ENCODE data around the gene XRCC3.
"Not testable (repeated sequence)": the region's sequence is repeated elsewhere in the genome, so short reads cannot be mapped to it uniquely, and the experiment has no call there.

The XRCC3 gene

DNA sequence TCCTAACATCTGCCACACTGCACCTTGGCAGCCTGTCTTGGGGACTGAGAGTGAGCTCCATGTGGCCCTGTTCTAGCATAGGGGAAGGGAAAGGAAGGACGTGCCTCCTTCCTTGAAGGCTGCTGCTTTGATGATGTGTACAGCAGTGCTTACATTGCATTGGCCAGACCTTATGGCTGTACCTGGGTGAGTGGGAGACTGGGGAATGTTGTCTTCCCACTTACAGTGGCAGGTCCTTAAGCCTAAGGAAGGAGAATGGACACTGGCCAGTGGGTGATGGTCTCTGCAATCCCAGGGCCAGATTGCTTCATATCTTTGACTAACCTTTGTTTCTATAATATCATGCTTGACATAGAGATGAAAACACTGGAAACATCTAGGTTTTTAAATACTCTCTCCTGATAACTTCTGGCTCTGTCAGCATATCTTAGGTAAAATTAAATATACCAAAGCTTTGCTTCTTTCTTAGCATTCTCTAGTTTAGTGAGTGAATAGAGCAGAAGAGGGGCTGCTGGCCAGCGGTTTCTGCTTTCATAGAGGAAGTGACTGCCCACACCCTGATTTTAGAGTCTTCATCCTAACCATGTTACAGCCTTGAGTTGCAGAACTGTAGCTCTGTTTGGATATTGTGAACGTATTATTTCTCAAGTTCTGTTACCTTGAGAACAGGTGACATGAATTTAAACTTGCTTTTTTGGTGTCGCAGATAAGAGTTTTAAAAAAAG is 59.1 kb downstream of the XRCC3 start:
- Histone ChIP-seq H3K27me3 (ENCODE audit: control insufficient read depth in 1 of 2, insufficient read depth in 2 of 2, low read length in 2 of 2) (no peaks in the 10 kb centered on the region), H3K4me3 (ENCODE audit: low read depth in 1 of 2, low read length in 2 of 2) (no peak overlapping the region), H3K4me1 (ENCODE audit: control insufficient read depth in 1 of 2, insufficient read depth in 2 of 2, low read length in 2 of 2) (peaks cover 6% of the 10 kb centered on the region in 2 donors), H3K36me3 (ENCODE audit: control insufficient read depth in 1 of 2, insufficient read depth in 2 of 2, low read length in 2 of 2) (peaks cover 31 to 69% of the 10 kb centered on the region in 2 donors), H3K27ac (ENCODE audit: low read depth, low read length) (no peak overlapping the region), H3K9me3 (ENCODE audit: control insufficient read depth in 1 of 2, low read length in 2 of 2) (no peaks in the 10 kb centered on the region), H3K9ac (ENCODE audit: low read depth in 1 of 2, low read length in 2 of 2) (no peak overlapping the region)

- peaks cover 23 to 55% of the 10 kb centered on the region in 2 donors for H3K36me3 ChIP-seq (ENCODE audit: control insufficient read depth in 1 of 2, insufficient read depth in 2 of 2, low read length in 2 of 2)
- no peak overlapping the region for H3K27ac ChIP-seq (ENCODE audit: low read depth, low read length)
- no peaks in the 10 kb centered on the region for H3K27me3 ChIP-seq (ENCODE audit: control insufficient read depth in 1 of 2, insufficient read depth in 2 of 2, low read length in 2 of 2)
- H3K9me3 ChIP-seq (ENCODE audit: control insufficient read depth in 1 of 2, low read length in 2 of 2), result no peaks in the 10 kb centered on the region
- peaks cover 6% of the 10 kb centered on the region in 2 donors for H3K4me1 ChIP-seq (ENCODE audit: control insufficient read depth in 1 of 2, insufficient read depth in 2 of 2, low read length in 2 of 2)
- H3K4me3 ChIP-seq (ENCODE audit: low read depth in 1 of 2, low read length in 2 of 2), result no peak overlapping the region
- no peak overlapping the region for H3K9ac ChIP-seq (ENCODE audit: low read depth in 1 of 2, low read length in 2 of 2)
Observed at GRCh38 chr14:103654619-103655018, 60.6 kb downstream of the XRCC3 start.

- no peak overlapping the region for H3K4me3 ChIP-seq (ENCODE audit: low read depth in 1 of 2, low read length in 2 of 2)
- H3K27ac ChIP-seq (ENCODE audit: low read depth, low read length), result no peak overlapping the region
- H3K9ac ChIP-seq (ENCODE audit: low read depth in 1 of 2, low read length in 2 of 2), result no peak overlapping the region
- H3K36me3 ChIP-seq (ENCODE audit: control insufficient read depth in 1 of 2, insufficient read depth in 2 of 2, low read length in 2 of 2), result peaks cover 18 to 48% of the 10 kb centered on the region in 2 donors
- no peaks in the 10 kb centered on the region for H3K9me3 ChIP-seq (ENCODE audit: control insufficient read depth in 1 of 2, low read length in 2 of 2)
- H3K27me3 ChIP-seq (ENCODE audit: control insufficient read depth in 1 of 2, insufficient read depth in 2 of 2, low read length in 2 of 2), result no peaks in the 10 kb centered on the region
- H3K4me1 ChIP-seq (ENCODE audit: control insufficient read depth in 1 of 2, insufficient read depth in 2 of 2, low read length in 2 of 2), result peaks cover 6% of the 10 kb centered on the region in 2 donors
Observed at GRCh38 chr14:103653805-103654204, 61.4 kb downstream of the XRCC3 start.

DNA sequence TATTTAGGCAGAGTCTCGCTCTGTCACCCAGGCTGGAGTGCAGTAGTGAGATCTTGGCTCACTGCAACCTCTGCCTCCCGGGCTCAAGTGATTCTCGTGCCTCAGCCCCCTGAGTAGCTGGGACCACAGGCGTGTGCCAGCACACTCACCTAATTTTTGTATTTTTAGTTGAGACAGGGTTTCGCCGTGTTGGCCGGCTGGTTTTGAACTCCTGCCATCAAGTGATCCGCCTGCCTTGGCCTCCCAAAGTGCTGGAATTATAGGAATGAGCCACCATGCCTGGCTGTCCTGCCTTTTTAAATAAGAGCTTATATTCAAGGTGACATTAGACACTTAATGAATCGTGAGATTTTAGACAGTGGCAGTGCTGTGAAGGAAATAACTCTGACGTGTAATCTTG is 61.9 kb downstream of the XRCC3 start:
- not testable (repeated sequence) for H3K4me3 ChIP-seq (ENCODE audit: low read depth in 1 of 2, low read length in 2 of 2); H3K9ac ChIP-seq (ENCODE audit: low read depth in 1 of 2, low read length in 2 of 2); H3K27me3 ChIP-seq (ENCODE audit: control insufficient read depth in 1 of 2, insufficient read depth in 2 of 2, low read length in 2 of 2); H3K4me1 ChIP-seq (ENCODE audit: control insufficient read depth in 1 of 2, insufficient read depth in 2 of 2, low read length in 2 of 2); H3K27ac ChIP-seq (ENCODE audit: low read depth, low read length); H3K9me3 ChIP-seq (ENCODE audit: control insufficient read depth in 1 of 2, low read length in 2 of 2)
- H3K36me3 ChIP-seq (ENCODE audit: control insufficient read depth in 1 of 2, insufficient read depth in 2 of 2, low read length in 2 of 2), result peaks cover 18 to 47% of the 10 kb centered on the region in 2 donors

GRCh38 chr14:103652806-103653205 is 62.4 kb downstream of the XRCC3 start:
- Histone ChIP-seq H3K27ac (ENCODE audit: low read depth, low read length) (no peak overlapping the region), H3K36me3 (ENCODE audit: control insufficient read depth in 1 of 2, insufficient read depth in 2 of 2, low read length in 2 of 2) (peaks cover 15 to 42% of the 10 kb centered on the region in 2 donors), H3K4me1 (ENCODE audit: control insufficient read depth in 1 of 2, insufficient read depth in 2 of 2, low read length in 2 of 2) (peaks cover 6% of the 10 kb centered on the region in 2 donors), H3K9ac (ENCODE audit: low read depth in 1 of 2, low read length in 2 of 2) (no peak overlapping the region), H3K27me3 (ENCODE audit: control insufficient read depth in 1 of 2, insufficient read depth in 2 of 2, low read length in 2 of 2) (no peaks in the 10 kb centered on the region), H3K9me3 (ENCODE audit: control insufficient read depth in 1 of 2, low read length in 2 of 2) (no peaks in the 10 kb centered on the region), H3K4me3 (ENCODE audit: low read depth in 1 of 2, low read length in 2 of 2) (no peak overlapping the region)

DNA sequence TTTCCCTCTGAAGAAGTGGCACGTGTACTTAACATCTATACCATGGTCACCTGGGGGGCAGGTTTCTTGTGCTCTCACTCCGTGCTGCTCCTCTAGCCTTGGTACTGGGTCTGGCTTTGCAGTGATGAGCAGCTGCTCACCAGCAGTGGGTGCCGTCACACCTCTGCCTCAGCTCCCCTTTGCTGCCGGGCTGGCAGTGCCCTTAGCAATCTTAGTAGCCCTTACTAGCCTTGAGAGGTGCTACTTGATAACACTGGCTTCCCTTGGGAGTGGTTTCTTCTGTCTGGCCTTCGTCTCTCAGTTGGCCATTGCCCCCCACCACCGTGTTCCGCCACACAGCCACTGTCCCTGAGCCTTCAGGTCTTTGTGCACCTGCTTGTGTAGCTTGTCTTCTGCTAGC is 63.7 kb downstream of the XRCC3 start:
- Histone ChIP-seq H3K4me3 (ENCODE audit: low read depth in 1 of 2, low read length in 2 of 2) (no peak overlapping the region), H3K27ac (ENCODE audit: low read depth, low read length) (no peak overlapping the region), H3K9me3 (ENCODE audit: control insufficient read depth in 1 of 2, low read length in 2 of 2) (no peaks in the 10 kb centered on the region), H3K4me1 (ENCODE audit: control insufficient read depth in 1 of 2, insufficient read depth in 2 of 2, low read length in 2 of 2) (peaks cover under 1 to 6% of the 10 kb centered on the region in 2 donors), H3K9ac (ENCODE audit: low read depth in 1 of 2, low read length in 2 of 2) (no peak overlapping the region), H3K36me3 (ENCODE audit: control insufficient read depth in 1 of 2, insufficient read depth in 2 of 2, low read length in 2 of 2) (peaks cover 9 to 30% of the 10 kb centered on the region in 2 donors), H3K27me3 (ENCODE audit: control insufficient read depth in 1 of 2, insufficient read depth in 2 of 2, low read length in 2 of 2) (no peaks in the 10 kb centered on the region)

DNA sequence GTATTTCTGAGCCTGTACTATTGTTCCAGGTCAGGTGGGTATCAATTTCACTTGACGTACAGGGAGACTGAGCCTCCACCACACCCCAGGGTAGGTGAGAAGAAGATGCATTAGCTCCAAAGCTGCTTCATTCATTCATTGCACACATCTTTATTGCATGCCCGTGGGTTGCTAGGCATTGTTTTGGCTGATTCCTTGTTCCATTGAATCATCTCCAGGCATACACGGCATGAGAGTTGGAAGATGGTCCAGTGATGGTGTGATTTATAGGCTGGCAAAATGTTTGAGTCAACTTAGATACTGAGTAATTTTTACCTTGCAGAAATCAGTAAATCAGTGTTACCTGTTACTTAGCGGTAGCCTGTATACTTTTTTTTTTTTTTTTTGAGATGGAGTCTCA is 65.0 kb downstream of the XRCC3 start:
- H3K9ac ChIP-seq (ENCODE audit: low read depth in 1 of 2, low read length in 2 of 2), result no peak overlapping the region
- no peaks in the 10 kb centered on the region for H3K9me3 ChIP-seq (ENCODE audit: control insufficient read depth in 1 of 2, low read length in 2 of 2)
- H3K27ac ChIP-seq (ENCODE audit: low read depth, low read length), result no peak overlapping the region
- H3K4me3 ChIP-seq (ENCODE audit: low read depth in 1 of 2, low read length in 2 of 2), result no peak overlapping the region
- no peaks in the 10 kb centered on the region for H3K27me3 ChIP-seq (ENCODE audit: control insufficient read depth in 1 of 2, insufficient read depth in 2 of 2, low read length in 2 of 2)
- H3K4me1 ChIP-seq (ENCODE audit: control insufficient read depth in 1 of 2, insufficient read depth in 2 of 2, low read length in 2 of 2), result no peaks in the 10 kb centered on the region
- H3K36me3 ChIP-seq (ENCODE audit: control insufficient read depth in 1 of 2, insufficient read depth in 2 of 2, low read length in 2 of 2), result peaks cover 0 to 16% of the 10 kb centered on the region in 2 donors

DNA sequence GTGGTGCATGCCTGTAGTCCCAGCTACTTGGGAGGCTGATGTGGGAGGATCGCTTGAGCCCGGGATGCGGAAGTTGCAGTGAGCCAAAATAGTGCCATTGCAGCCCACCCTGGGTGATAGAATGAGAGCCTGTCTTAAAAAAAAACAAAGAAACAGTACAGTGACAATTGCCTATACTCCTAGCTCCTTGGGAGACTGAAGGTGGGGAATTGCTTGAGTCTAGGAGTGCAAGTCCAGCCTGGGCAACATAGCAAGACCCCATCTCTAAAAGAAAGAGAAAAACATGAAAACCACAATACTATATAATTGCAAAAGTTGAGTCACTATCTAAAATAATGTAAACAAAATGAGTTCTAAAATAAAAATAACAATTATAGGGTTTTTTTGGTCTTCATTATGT is 66.2 kb downstream of the XRCC3 start:
- Histone ChIP-seq H3K4me3 (ENCODE audit: low read depth in 1 of 2, low read length in 2 of 2) (no peak overlapping the region), H3K4me1 (ENCODE audit: control insufficient read depth in 1 of 2, insufficient read depth in 2 of 2, low read length in 2 of 2) (no peaks in the 10 kb centered on the region), H3K27ac (ENCODE audit: low read depth, low read length) (no peak overlapping the region), H3K27me3 (ENCODE audit: control insufficient read depth in 1 of 2, insufficient read depth in 2 of 2, low read length in 2 of 2) (no peaks in the 10 kb centered on the region), H3K9ac (ENCODE audit: low read depth in 1 of 2, low read length in 2 of 2) (no peak overlapping the region), H3K9me3 (ENCODE audit: control insufficient read depth in 1 of 2, low read length in 2 of 2) (no peaks in the 10 kb centered on the region), H3K36me3 (ENCODE audit: control insufficient read depth in 1 of 2, insufficient read depth in 2 of 2, low read length in 2 of 2) (peaks cover 0 to 4% of the 10 kb centered on the region in 2 donors)

Measured in duodenal mucosa (tissue), 2 donors.